Activated B cell treated with CpG ODN at 0.5 μM for 24 hours (primary cell): ENCODE results near the gene SHPK. TPM values are rescaled to one million over a fixed set of nuclear protein-coding genes. Genes with fewer than 3 reads are reported as not detected.

ENCODE experiments used
- ATAC-seq: fragments of 200-7000 bp; cut with Tn5 transposase; one replicate; pipeline ENCODE4 v1.10.0; 2021; ENCODE audit warnings: low read depth, mild to moderate bottlenecking, moderate library complexity
- CTCF ChIA-PET: fragments of 350-600 bp; sonication (Branson Sonifier 250); formaldehyde crosslinking; loops from one replicate; lab custom pipeline; 2021; ENCODE audit warnings: antibody characterized with exemption; lab: Charles Lee
- POLR2A ChIA-PET: fragments of 350-600 bp; sonication (Branson Sonifier 250); formaldehyde crosslinking; loops from one replicate; lab custom pipeline; 2021; ENCODE audit warnings: antibody characterized with exemption; lab: Charles Lee
- DNase-seq: peaks from one replicate; pipeline ENCODE4 v3.0.0; 2022
- H3K27ac Mint-ChIP-seq: one replicate; pipeline ENCODE4 v1.8.0; 2020; ENCODE audit warnings: mixed read lengths
- H3K27me3 Mint-ChIP-seq: one replicate; pipeline ENCODE4 v1.8.0; 2021; ENCODE audit warnings: mixed read lengths
- H3K36me3 Mint-ChIP-seq: one replicate; pipeline ENCODE4 v1.8.0; 2021; ENCODE audit warnings: low read depth, mixed read lengths
- H3K4me1 Mint-ChIP-seq: one replicate; pipeline ENCODE4 v1.8.0; 2021; ENCODE audit warnings: mixed read lengths
- H3K4me3 Mint-ChIP-seq: one replicate; pipeline ENCODE4 v1.8.0; 2020; ENCODE audit warnings: mild to moderate bottlenecking, mixed read lengths
- H3K9me3 Mint-ChIP-seq: one replicate; pipeline ENCODE4 v1.8.0; 2020; ENCODE audit warnings: mixed read lengths
- CTCF ChIP-seq: fragments of 200-600 bp; IDR thresholded peaks from one replicate; pipeline ENCODE4 v1.8.0; 2022; ENCODE audit warnings: antibody characterized with exemption, mild to moderate bottlenecking
- intact Hi-C: fragments of 100-400 bp; cut with micrococcal nuclease; formaldehyde crosslinking; loops from one replicate; pipeline ENCODE4 v1.15.1; 2024
- total RNA-seq: library from RNA; stranded (reverse); gene quantifications from 2 replicates; pipeline ENCODE4 v1.2.3, GENCODE V29; 2022

SHPK gene
- total RNA-seq, 1 donor from 2014 or later = 9.5 TPM

GRCh38 chr17:3558603-3559269, 77.3 kb downstream of the SHPK start:
- Mint-ChIP-seq H3K4me1 (peaks cover 49% of the 10 kb centered on the region), H3K27me3 (peaks cover 6% of the 10 kb centered on the region), H3K36me3 (no peaks in the 10 kb centered on the region), H3K27ac (peak overlapping the region; percentile 88), H3K9me3 (no peaks in the 10 kb centered on the region), H3K4me3 (peak overlapping the region; percentile 61)
- POLR2A ChIA-PET = interaction anchor here (0.6 to 1.5 kb wide), 5 partner anchors 12 to 77 kb away, joined by 4 to 10 read pairs (median 4); partner anchors contain the start of genes CTNS and SHPK
- intact Hi-C loops = loop anchor here (2.0 to 5.0 kb wide), 2 partner anchors 78 to 354 kb away; partner anchors contain the start of genes CTNS and SHPK
- peak; percentile 64 for DNase-seq
- ATAC-seq = peak; percentile 73
- CTCF ChIA-PET = interaction anchor here (1.3 to 1.9 kb wide), 2 partner anchors 23 to 77 kb away, joined by 3 to 6 read pairs; partner anchors contain the start of gene SHPK
- no peak for TF ChIP-seq CTCF

Other genes with a start within 250 kb of the SHPK start
- 0.64 and 2.2 TPM in 2 replicates for gene OR3A2, start 249.9 kb downstream of the SHPK start, total RNA-seq
- not detected in 2 replicates for gene OR1E1, start 237.8 kb downstream of the SHPK start, total RNA-seq
- not detected in 2 replicates for gene OR3A3, start 224.9 kb downstream of the SHPK start, total RNA-seq
- gene OR1E2, start 202.4 kb downstream of the SHPK start, total RNA-seq = not detected in 2 replicates
- not detected in 2 replicates for gene SPATA22, start 164.4 kb downstream of the SHPK start, total RNA-seq
- gene ASPA, start 160.3 kb downstream of the SHPK start, total RNA-seq = not detected in 2 replicates
- 6.6 and 10.2 TPM in 2 replicates for gene TRPV3, start 78.4 kb downstream of the SHPK start, total RNA-seq
- 3.2 and 5.4 TPM in 2 replicates for gene TRPV1, start 26.8 kb downstream of the SHPK start, total RNA-seq
- gene CTNS, start 510 bp upstream of the SHPK start, total RNA-seq = 12.8 and 13.5 TPM in 2 replicates
- 15.1 and 16.4 TPM in 2 replicates for gene TAX1BP3, start 32.3 kb upstream of the SHPK start, total RNA-seq
- gene EMC6, start 32.6 kb upstream of the SHPK start, total RNA-seq = 33.8 and 38.0 TPM in 2 replicates
- gene P2RX5, start 59.9 kb upstream of the SHPK start, total RNA-seq = 295 and 349 TPM in 2 replicates
- gene HASPIN, start 87.7 kb upstream of the SHPK start, total RNA-seq = 6.4 and 6.7 TPM in 2 replicates
- gene ITGAE, start 164.9 kb upstream of the SHPK start, total RNA-seq = 42.9 and 45.3 TPM in 2 replicates
- 49.5 TPM in 2 replicates for gene NCBP3, start 210.0 kb upstream of the SHPK start, total RNA-seq